Activated CD8-positive, alpha-beta memory T cell treated with anti-CD3 and anti-CD28 coated beads, Interleukin-2, amount 10 ng/mL, durations not matched to agents 7 days and 5 days (primary cell): Measurements from ENCODE around the gene NCL. TPM values are rescaled to one million over a fixed set of nuclear protein-coding genes. Genes with fewer than 3 reads are reported as not detected.
"Not testable (repeated sequence)": the region's sequence is repeated elsewhere in the genome, so short reads cannot be mapped to it uniquely, and the experiment has no call there.

ENCODE experiments used
- ATAC-seq: fragments of 150-1000 bp; cut with Tn5 transposase; one replicate; pipeline ENCODE4 v1.10.0; 2021; ENCODE audit warnings: moderate library complexity
- CTCF ChIA-PET: fragments of 350-600 bp; sonication (Branson Sonifier 250); formaldehyde crosslinking; loops from one replicate; lab custom pipeline; 2021; ENCODE audit warnings: antibody characterized with exemption; lab: Charles Lee
- DNase-seq: peaks from one replicate; pipeline ENCODE4 v3.0.0-alpha.2; 2020
- H3K27ac Mint-ChIP-seq: one replicate; pipeline ENCODE4 v1.8.0; 2021; ENCODE audit warnings: mild to moderate bottlenecking, mixed read lengths
- H3K27me3 Mint-ChIP-seq: one replicate; pipeline ENCODE4 v1.8.0; 2021; ENCODE audit warnings: mixed read lengths
- H3K36me3 Mint-ChIP-seq: one replicate; pipeline ENCODE4 v1.8.0; 2021; ENCODE audit warnings: mild to moderate bottlenecking, mixed read lengths
- H3K4me1 Mint-ChIP-seq: one replicate; pipeline ENCODE4 v1.8.0; 2021; ENCODE audit warnings: mixed read lengths
- H3K4me3 Mint-ChIP-seq: one replicate; pipeline ENCODE4 v1.8.0; 2021; ENCODE audit warnings: mild to moderate bottlenecking, moderate library complexity, mixed read lengths
- H3K9me3 Mint-ChIP-seq: one replicate; pipeline ENCODE4 v1.8.0; 2022; ENCODE audit warnings: low read depth, mixed read lengths
- total RNA-seq, 2 experiments: library from RNA; stranded (reverse); gene quantifications; one replicate each; pipeline ENCODE4 v1.2.3, GENCODE V29; 2021

NCL gene
- total RNA-seq, 2 experiments from 2014 or later: 634 to 820 TPM

GRCh38 chr2:231462729-231463465 lies 1.4 kb downstream of the NCL start:
- CTCF ChIA-PET: interaction anchor here (0.6 to 8.9 kb wide), 9 partner anchors 9 to 357 kb away, joined by 3 to 91 read pairs (median 4); no protein-coding TSS in a partner anchor
- no peak for ATAC-seq
- Mint-ChIP-seq H3K4me1 (peaks cover 52% of the 10 kb centered on the region), H3K27ac (peak overlapping the region; percentile 100), H3K4me3 (peak overlapping the region; percentile 87), H3K36me3 (peaks cover 54% of the 10 kb centered on the region), H3K27me3 (no peaks in the 10 kb centered on the region), H3K9me3 (no peaks in the 10 kb centered on the region)
- DNase-seq: no peak

DNA sequence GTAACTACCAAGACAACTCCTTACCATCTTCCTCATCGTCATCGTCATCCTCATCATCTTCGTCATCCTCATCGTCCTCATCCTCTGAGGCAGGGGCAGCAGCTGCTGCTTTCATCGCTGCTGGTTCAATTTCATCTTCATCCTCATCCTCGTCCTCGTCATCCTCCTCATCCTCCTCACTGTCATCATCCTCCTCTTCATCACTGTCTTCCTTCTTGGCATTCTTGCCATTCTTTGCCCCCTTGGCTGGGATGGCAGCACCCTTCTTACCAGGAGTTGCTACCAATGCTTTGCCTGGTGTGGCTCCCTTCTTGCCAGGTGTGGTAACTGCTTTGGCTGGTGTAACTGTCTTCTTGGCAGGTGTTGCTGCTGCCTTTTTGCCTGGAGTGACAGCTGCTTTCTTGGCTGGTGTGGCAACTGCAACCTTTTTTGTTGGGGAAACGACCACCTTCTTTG lies 2.7 kb downstream of the NCL start:
- H3K9me3 Mint-ChIP-seq: no peaks in the 10 kb centered on the region
- H3K4me1 Mint-ChIP-seq: peaks cover 56% of the 10 kb centered on the region
- peak overlapping the region; percentile 87 for H3K4me3 Mint-ChIP-seq
- no peak for ATAC-seq
- CTCF ChIA-PET: interaction anchor here (1.7 to 8.9 kb wide), 3 partner anchors 8 to 21 kb away, joined by 6 to 91 read pairs (median 50); no protein-coding TSS in a partner anchor
- H3K36me3 Mint-ChIP-seq: peaks cover 68% of the 10 kb centered on the region
- DNase-seq: no peak
- no peaks in the 10 kb centered on the region for H3K27me3 Mint-ChIP-seq
- peak overlapping the region; percentile 61 for H3K27ac Mint-ChIP-seq

DNA sequence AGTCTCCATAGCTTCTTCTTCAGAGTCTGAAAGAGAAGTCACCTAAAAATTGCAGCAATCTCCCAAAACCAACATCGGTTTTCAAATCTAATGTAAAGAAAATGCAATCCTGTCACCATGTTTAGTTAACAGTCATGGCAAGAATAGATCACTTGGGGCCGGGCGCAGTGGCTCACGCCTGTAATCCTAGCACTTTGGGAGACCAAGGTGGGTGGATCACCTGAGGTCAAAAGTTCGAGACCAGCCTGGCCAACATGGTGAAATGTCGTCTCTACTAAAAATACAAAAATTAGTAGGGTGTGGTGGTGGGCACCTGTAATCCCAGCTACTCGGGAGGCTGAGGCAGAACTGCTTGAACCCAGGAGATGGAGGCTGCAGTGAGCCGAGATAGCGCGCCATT lies 3.4 kb downstream of the NCL start:
- H3K36me3 Mint-ChIP-seq: peaks cover 75% of the 10 kb centered on the region
- CTCF ChIA-PET: interaction anchor here (1.0 to 5.7 kb wide), 3 partner anchors 7 to 56 kb away, joined by 5 to 50 read pairs (median 6); no protein-coding TSS in a partner anchor
- H3K27me3 Mint-ChIP-seq, H3K9me3 Mint-ChIP-seq, DNase-seq, ATAC-seq: not testable (repeated sequence)
- peaks cover 54% of the 10 kb centered on the region for H3K4me1 Mint-ChIP-seq
- peak overlapping the region; percentile 44 for H3K4me3 Mint-ChIP-seq
- H3K27ac Mint-ChIP-seq: peak overlapping the region; percentile 77

GRCh38 chr2:231460073-231460835 lies 4.0 kb downstream of the NCL start:
- Mint-ChIP-seq H3K27me3 (no peaks in the 10 kb centered on the region), H3K36me3 (peaks cover 81% of the 10 kb centered on the region), H3K4me1 (peaks cover 54% of the 10 kb centered on the region), H3K9me3 (no peaks in the 10 kb centered on the region), H3K27ac (peak overlapping the region; percentile 77), H3K4me3 (peak overlapping the region; percentile 44)
- DNase-seq (no peak), ATAC-seq (no peak)
- CTCF ChIA-PET: interaction anchor here (1.0 to 5.7 kb wide), 3 partner anchors 7 to 57 kb away, joined by 5 to 50 read pairs (median 6); no protein-coding TSS in a partner anchor

DNA sequence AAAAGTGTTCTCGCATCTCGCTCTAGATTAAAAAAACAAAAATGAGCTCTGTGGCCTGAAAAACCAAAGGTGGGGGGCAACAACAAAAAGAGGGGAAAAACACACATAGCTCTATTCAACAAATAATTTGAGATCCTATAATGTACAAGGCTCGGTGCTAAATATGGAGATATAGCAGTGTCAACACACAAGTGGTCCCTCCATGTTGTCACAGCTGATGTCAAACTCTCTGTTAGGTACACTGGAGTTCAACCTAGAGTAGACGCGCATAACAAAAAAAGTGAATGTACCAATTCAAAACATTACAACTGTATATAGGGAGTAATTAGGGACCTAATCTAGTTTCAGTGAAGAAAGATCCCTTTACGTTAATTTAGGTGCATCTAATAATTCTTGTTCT lies 5.9 kb downstream of the NCL start:
- Mint-ChIP-seq H3K36me3 (peaks cover 91% of the 10 kb centered on the region), H3K27ac (no peak overlapping the region), H3K4me1 (peaks cover 53% of the 10 kb centered on the region), H3K4me3 (no peak overlapping the region), H3K27me3 (no peaks in the 10 kb centered on the region), H3K9me3 (no peaks in the 10 kb centered on the region)
- ATAC-seq: no peak
- CTCF ChIA-PET: interaction anchor here (1.1 kb wide), 1 partner anchor 13 kb away, joined by 3 read pairs; no protein-coding TSS in a partner anchor
- DNase-seq: no peak

GRCh38 chr2:231457101-231457500 lies 7.2 kb downstream of the NCL start:
- Mint-ChIP-seq H3K4me1 (peaks cover 40% of the 10 kb centered on the region), H3K27ac (no peak overlapping the region), H3K4me3 (no peak overlapping the region), H3K9me3 (no peaks in the 10 kb centered on the region), H3K27me3 (no peaks in the 10 kb centered on the region), H3K36me3 (peaks cover 81% of the 10 kb centered on the region)
- no peak for DNase-seq
- no peak for ATAC-seq
- CTCF ChIA-PET: interaction anchor here (0.6 to 3.1 kb wide), 5 partner anchors 44 to 257 kb away, joined by 3 to 9 read pairs (median 4); no protein-coding TSS in a partner anchor

GRCh38 chr2:231456295-231457004 lies 7.8 kb downstream of the NCL start:
- no peaks in the 10 kb centered on the region for H3K9me3 Mint-ChIP-seq
- H3K4me1 Mint-ChIP-seq: peaks cover 37% of the 10 kb centered on the region
- H3K4me3 Mint-ChIP-seq: no peak overlapping the region
- H3K27ac Mint-ChIP-seq: peak overlapping the region; percentile 48
- no peak for DNase-seq
- H3K36me3 Mint-ChIP-seq: peaks cover 81% of the 10 kb centered on the region
- CTCF ChIA-PET: interaction anchor here (0.6 to 5.4 kb wide), 5 partner anchors 6 to 229 kb away, joined by 3 to 50 read pairs (median 7); partner anchors contain the start of gene NCL
- ATAC-seq: no peak
- no peaks in the 10 kb centered on the region for H3K27me3 Mint-ChIP-seq

- Mint-ChIP-seq H3K36me3 (peaks cover 79% of the 10 kb centered on the region), H3K4me1 (peaks cover 33% of the 10 kb centered on the region), H3K4me3 (no peak overlapping the region), H3K27ac (peak overlapping the region; percentile 48), H3K9me3 (no peaks in the 10 kb centered on the region), H3K27me3 (no peaks in the 10 kb centered on the region)
- ATAC-seq (no peak), DNase-seq (no peak)
- CTCF ChIA-PET: interaction anchor here (2.1 to 5.4 kb wide), 3 partner anchors 7 to 228 kb away, joined by 7 to 50 read pairs (median 9); partner anchors contain the start of gene NCL
Measured at GRCh38 chr2:231455890-231456289, 8.4 kb downstream of the NCL start.

GRCh38 chr2:231455222-231455621 lies 9.1 kb downstream of the NCL start:
- CTCF ChIA-PET: interaction anchor here (2.0 to 5.4 kb wide), 4 partner anchors 8 to 228 kb away, joined by 7 to 50 read pairs (median 11); partner anchors contain the start of gene NCL
- DNase-seq (no peak), ATAC-seq (no peak)
- no peaks in the 10 kb centered on the region for H3K9me3 Mint-ChIP-seq
- no peak overlapping the region for H3K4me3 Mint-ChIP-seq
- no peaks in the 10 kb centered on the region for H3K27me3 Mint-ChIP-seq
- H3K4me1 Mint-ChIP-seq: peaks cover 27% of the 10 kb centered on the region
- peak overlapping the region; percentile 72 for H3K27ac Mint-ChIP-seq
- H3K36me3 Mint-ChIP-seq: peaks cover 72% of the 10 kb centered on the region

- CTCF ChIA-PET: interaction anchor here (2.0 to 5.4 kb wide), 3 partner anchors 9 to 227 kb away, joined by 13 to 50 read pairs (median 20); partner anchors contain the start of gene NCL
- DNase-seq: no peak
- no peaks in the 10 kb centered on the region for H3K9me3 Mint-ChIP-seq
- H3K36me3 Mint-ChIP-seq: peaks cover 64% of the 10 kb centered on the region
- H3K4me3 Mint-ChIP-seq: no peak overlapping the region
- no peak for ATAC-seq
- H3K27me3 Mint-ChIP-seq: no peaks in the 10 kb centered on the region
- peaks cover 22% of the 10 kb centered on the region for H3K4me1 Mint-ChIP-seq
- no peak overlapping the region for H3K27ac Mint-ChIP-seq
Measured at GRCh38 chr2:231454361-231454791, 9.9 kb downstream of the NCL start.

DNA sequence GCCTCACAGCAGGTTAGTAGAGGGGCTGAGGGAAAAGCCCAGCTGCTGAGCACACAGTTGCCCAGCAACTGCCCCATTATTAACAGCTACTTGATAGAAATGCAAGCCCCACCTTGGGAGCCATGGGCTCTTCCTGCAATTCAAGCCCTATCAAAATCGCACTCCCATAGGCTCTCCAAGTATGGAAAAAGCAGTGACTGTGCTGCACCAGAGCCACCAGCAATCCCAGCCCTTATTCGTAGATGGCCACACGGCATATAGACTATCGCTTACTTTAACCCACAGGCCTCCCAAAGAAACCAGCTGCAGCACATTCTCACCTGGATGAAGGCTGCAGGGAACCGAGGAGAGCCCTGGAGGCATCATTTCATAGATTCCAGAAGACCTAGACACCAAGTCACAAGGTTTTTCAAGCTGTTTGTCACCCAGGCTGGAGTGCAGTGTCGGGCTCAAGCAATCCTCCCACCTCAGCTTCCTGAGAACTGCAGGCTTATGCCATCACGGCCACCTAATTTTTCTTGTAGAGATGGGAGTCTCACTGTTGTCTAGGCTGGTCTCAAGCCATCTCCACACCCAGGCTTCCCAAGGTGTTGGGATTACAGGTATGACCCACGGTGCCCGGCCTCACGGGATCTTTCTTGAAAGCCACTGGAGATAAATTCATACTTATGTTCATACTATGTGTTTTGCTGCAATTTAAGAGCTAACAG lies 11.3 kb downstream of the NCL start:
- CTCF ChIA-PET: interaction anchor here (0.7 to 5.4 kb wide), 16 partner anchors 10 to 400 kb away, joined by 3 to 50 read pairs (median 10); partner anchors contain the start of gene NCL
- no peak for ATAC-seq
- Mint-ChIP-seq H3K27me3 (no peaks in the 10 kb centered on the region), H3K4me3 (no peak overlapping the region), H3K36me3 (peaks cover 51% of the 10 kb centered on the region), H3K4me1 (peaks cover 14% of the 10 kb centered on the region), H3K27ac (peak overlapping the region; percentile 59), H3K9me3 (no peaks in the 10 kb centered on the region)
- DNase-seq: no peak

GRCh38 chr2:231450548-231450989 lies 13.7 kb downstream of the NCL start:
- Mint-ChIP-seq H3K36me3 (peaks cover 27% of the 10 kb centered on the region), H3K27me3 (no peaks in the 10 kb centered on the region), H3K4me3 (no peak overlapping the region), H3K9me3 (no peaks in the 10 kb centered on the region), H3K27ac (no peak overlapping the region), H3K4me1 (peaks cover 8% of the 10 kb centered on the region)
- ATAC-seq (no peak), DNase-seq (no peak)
- CTCF ChIA-PET: interaction anchor here (1.2 to 3.2 kb wide), 5 partner anchors 33 to 347 kb away, joined by 3 to 25 read pairs (median 18); no protein-coding TSS in a partner anchor
